Coronary artery (tissue), 2 donors: Measurements from ENCODE around the gene DISP3.

ENCODE experiments used
- DNase-seq: peaks from one replicate; pipeline ENCODE4 v3.0.0-alpha.2; 2017; ENCODE audit warnings: low spot score
- H3K27ac ChIP-seq, 2 donors: fragments of 200-600 bp; sonication (generic); one replicate each; pipeline ENCODE4 v1.5.1; 2016 to 2019
- H3K4me3 ChIP-seq: fragments of 200-600 bp; sonication (generic); 2 replicates; pipeline ENCODE4 v1.5.1; 2016; ENCODE audit warnings: mild to moderate bottlenecking, moderate library complexity
- CTCF ChIP-seq: fragments of 200-600 bp; sonication (generic); IDR thresholded peaks from one replicate; pipeline ENCODE4 v1.5.1; 2019; ENCODE audit warnings: antibody characterized with exemption

The DISP3 gene

DNA sequence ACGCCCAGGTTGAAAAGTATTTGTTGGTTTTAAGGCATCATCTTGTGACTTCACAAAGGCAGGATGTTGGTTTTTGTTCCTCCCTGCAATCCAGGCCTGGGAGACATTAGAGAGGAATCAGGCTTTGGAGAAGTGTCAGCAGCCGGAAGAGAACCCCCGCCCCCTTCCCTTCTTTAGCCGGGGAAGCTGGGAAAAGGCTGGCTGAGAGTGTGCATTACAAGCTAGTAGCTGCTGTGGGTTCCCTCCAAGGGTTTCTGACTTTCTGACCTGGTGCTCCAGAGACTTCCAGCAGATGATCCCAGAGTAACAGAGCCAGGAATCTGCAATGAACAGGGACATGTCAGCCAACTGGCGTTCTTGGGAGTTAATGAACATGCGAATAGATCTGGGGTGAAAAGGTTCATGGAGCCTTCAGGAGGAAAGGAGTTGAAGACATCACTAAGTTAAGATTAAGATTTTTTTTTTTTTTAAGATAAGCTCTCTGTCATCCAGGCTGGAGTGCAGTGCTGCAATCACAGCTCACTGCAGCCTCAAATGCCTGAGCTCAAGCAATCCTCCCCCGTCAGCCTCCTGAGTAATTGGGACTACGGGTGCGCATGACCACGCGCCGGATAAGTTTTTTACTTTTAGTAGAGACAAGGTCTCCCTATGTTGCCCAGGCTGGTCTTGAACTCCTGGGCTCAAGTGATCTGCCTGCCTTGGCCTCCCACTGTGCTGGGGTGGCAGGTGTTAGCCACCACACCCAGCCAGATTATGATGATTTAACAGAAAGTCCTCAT lies 7.5 kb downstream of the DISP3 start:
- H3K4me3 ChIP-seq: no peak overlapping the region
- DNase-seq: no peak
- H3K27ac ChIP-seq: no peak overlapping the region
- no peak for TF ChIP-seq CTCF

DNA sequence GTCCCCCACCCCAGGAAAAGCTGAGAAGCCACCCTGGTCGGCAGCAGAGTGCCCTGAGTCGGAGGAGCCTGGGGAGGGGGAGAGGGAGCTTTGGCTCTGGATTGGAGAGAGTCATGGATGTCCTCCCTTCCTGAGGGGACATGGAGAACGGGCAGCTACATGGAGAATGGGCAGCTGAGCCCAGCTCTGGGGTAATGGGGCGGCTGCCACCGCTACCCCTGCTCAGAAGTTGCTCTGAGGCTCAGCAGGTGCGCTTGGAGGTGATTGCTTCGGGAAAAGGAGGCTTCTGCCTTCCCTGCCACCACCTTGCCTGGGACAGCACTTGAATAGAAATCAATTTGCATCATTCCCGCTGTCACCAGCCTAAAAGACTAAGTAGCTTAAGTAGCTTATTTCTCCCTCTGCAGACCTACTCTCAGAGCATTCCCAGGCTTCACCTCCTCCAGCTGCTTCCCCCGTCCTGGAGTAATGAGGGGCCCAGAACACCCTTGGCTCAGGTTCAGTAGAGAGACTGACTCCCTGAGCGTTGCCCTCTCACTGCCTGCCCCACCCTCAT lies 8.3 kb downstream of the DISP3 start:
- no peak overlapping the region for H3K4me3 ChIP-seq
- no peak overlapping the region for H3K27ac ChIP-seq
- TF ChIP-seq CTCF: no peak
- DNase-seq: no peak

GRCh38 chr1:11488201-11488770 lies 9.3 kb downstream of the DISP3 start:
- TF ChIP-seq CTCF: no peak
- no peak for DNase-seq

DNA sequence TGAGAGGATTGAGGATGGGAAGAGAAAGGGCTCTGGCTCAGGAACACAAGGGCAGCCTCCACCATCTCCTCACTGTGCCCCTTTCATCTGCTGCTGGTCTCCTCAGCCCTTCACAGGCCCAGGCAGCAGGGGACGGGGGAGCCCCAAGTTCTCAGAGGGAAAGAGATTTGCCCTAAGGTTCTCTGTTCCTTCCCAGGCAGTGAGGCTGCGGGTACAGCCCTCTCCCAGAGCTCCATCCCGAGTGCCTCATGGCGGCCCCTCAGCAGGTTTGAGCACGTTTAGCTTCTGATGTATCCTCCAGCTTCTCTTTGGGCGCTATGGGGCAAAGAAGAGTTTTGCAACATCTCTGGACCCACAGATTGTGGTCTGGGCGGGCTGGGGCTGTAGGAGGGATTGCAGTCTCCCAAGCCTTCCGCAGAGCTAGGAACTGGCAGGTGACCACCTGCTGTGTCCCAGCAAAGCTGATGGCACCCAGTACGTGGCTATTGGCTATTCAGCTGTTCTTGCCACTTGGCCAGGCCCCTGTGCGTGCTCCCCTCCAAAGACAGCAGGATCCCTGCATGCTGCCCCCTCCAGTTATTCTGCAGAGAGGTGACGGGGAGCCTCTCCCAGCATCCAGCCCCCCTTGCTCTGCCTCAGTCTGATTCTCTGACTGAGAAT lies 10.1 kb downstream of the DISP3 start:
- TF ChIP-seq CTCF: no peak
- Histone ChIP-seq H3K4me3 (no peak overlapping the region), H3K27ac (no peak overlapping the region)
- DNase-seq: no peak

More at GRCh38 chr1:11488201-11488770, 9.3 kb downstream of the DISP3 start:
- Histone ChIP-seq H3K4me3 (no peak overlapping the region), H3K27ac (no peak overlapping the region)

DNA sequence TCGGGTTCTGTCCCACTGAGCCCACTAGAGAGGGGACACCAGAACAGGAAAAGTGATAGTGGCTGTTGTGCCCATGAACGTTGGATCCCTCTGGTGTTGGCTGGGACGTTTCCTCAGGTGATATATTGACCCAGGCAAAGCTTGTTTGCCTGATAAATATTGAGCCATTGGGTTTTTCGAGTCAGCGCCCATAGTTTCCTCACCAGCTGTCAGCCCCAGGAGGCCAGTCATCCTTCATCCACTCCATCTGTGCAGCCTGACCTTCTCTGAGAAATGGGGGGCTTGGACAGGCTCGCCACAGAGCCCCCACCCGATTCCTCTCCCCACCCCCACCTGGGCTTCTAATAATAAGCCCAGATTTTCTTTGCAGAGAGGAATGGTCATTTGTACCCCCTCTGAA lies 13.3 kb downstream of the DISP3 start:
- no peak for DNase-seq
- Histone ChIP-seq H3K27ac (no peak overlapping the region), H3K4me3 (no peak overlapping the region)
- no peak for TF ChIP-seq CTCF

DNA sequence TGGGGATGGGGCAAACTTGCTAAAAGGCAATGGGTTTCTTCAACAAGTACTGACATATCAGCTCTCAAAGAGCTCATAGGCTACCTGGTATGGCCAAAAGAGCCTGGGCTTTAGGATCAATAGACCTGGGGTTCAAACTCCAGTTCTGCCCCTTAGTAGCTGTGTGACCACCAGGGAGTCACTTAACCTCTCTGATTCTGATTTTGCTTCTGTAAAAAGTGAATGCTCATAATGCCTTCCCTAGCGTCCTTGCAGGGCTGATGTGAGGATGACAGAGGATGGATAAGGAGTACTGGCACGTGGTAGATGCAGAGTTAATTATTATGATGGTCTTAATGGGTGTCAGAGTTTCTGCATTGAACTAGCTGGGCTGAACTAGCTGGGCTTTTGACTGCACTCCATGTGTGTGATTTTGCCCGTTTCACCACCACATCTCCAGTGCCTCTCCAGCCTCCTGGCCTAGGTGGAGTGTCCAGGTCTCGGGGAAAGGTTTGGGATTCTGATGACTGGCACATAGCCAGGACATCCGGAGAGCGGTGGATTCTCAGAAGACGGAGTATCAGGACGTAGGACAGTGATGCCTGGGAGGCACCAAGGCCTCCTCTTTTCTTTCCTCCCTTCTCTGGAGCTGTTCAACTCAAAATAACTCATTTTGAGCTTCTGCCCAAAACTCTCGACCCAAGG lies 15.2 kb downstream of the DISP3 start:
- no peak for TF ChIP-seq CTCF
- no peak overlapping the region for H3K4me3 ChIP-seq
- DNase-seq: no peak
- no peak overlapping the region for H3K27ac ChIP-seq
